IMR-90 (cell line): Measurements from ENCODE around the gene HS6ST3. TPM values are rescaled to one million over a fixed set of nuclear protein-coding genes. Genes with fewer than 3 reads are reported as not detected.

Source experiments
- ATAC-seq: fragments of 200-7000 bp; cut with Tn5 transposase; 2 replicates; pipeline ENCODE4 v1.9.1; 2020; ENCODE audit warnings: low read depth, mild to moderate bottlenecking, moderate library complexity
- BruUV-seq: library from RNA; stranded (reverse); fragments of 400-500 nt; replicated peaks from 2 replicates; lab custom pipeline; 2021; lab: Mats Ljungman, UMichigan
- CTCF ChIA-PET: fragments of 300-600 bp; formaldehyde crosslinking; extraction: SDS; loops from one replicate; lab custom pipeline; 2021; ENCODE audit warnings: antibody characterized with exemption; lab: Yijun Ruan, JAX
- POLR2A ChIA-PET: fragments of 300-600 bp; sonication (Branson Sonifier 250); formaldehyde crosslinking; loops from one replicate; lab custom pipeline; 2022; ENCODE audit warnings: antibody characterized with exemption; ENCODE audit not compliant: unreplicated experiment; lab: Charles Lee
- DNase-seq: peaks from one replicate; pipeline ENCODE4 v3.0.0; 2013
- H2AFZ ChIP-seq: replicated peaks from 2 replicates; pipeline ENCODE3; 2013; ENCODE audit warnings: low read length, mild to moderate bottlenecking; ENCODE audit not compliant: poor library complexity
- H2AK5ac ChIP-seq: 2 replicates; pipeline ENCODE4 v1.6.1; 2013; ENCODE audit warnings: low read depth, low read length, inconsistent platforms
- H2AK9ac ChIP-seq: replicated peaks from 2 replicates; pipeline ENCODE3; 2013; ENCODE audit warnings: mild to moderate bottlenecking, low read depth, low read length, moderate library complexity; ENCODE audit not compliant: poor library complexity
- H2BK120ac ChIP-seq: 2 replicates; pipeline ENCODE4 v1.6.1; 2013; ENCODE audit warnings: low read depth, low read length, inconsistent platforms
- H2BK15ac ChIP-seq: 3 replicates; pipeline ENCODE4 v1.6.1; 2013; ENCODE audit warnings: low read depth, low read length, inconsistent platforms
- H2BK20ac ChIP-seq: 2 replicates; pipeline ENCODE4 v1.6.1; 2013; ENCODE audit warnings: low read depth, mild to moderate bottlenecking, inconsistent platforms, low read length, moderate library complexity
- H2BK5ac ChIP-seq: 2 replicates; pipeline ENCODE4 v1.6.1; 2013; ENCODE audit warnings: mild to moderate bottlenecking, low read depth, low read length, inconsistent platforms; ENCODE audit not compliant: poor library complexity, severe bottlenecking
- H3K14ac ChIP-seq: replicated peaks from 2 replicates; pipeline ENCODE4 v1.6.1; 2013; ENCODE audit warnings: low read depth, low read length, inconsistent platforms
- H3K18ac ChIP-seq: 2 replicates; pipeline ENCODE4 v1.6.1; 2013; ENCODE audit warnings: low read depth, low read length, control low read depth
- H3K23ac ChIP-seq: 2 replicates; pipeline ENCODE4 v1.6.1; 2013; ENCODE audit warnings: low read depth, low read length, inconsistent platforms
- H3K27ac ChIP-seq: 2 replicates; pipeline ENCODE4 v1.5.1; 2013; ENCODE audit warnings: mild to moderate bottlenecking, control low read depth, low read length; ENCODE audit not compliant: insufficient read depth
- H3K27me3 ChIP-seq: 2 replicates; pipeline ENCODE4 v1.6.1; 2013; ENCODE audit warnings: low read length; ENCODE audit not compliant: control insufficient read depth, insufficient read depth
- H3K36me3 ChIP-seq: 2 replicates; pipeline ENCODE4 v1.6.1; 2013; ENCODE audit warnings: low read length, mixed read lengths; ENCODE audit not compliant: control insufficient read depth, insufficient read depth
- H3K4ac ChIP-seq: 2 replicates; pipeline ENCODE4 v1.6.1; 2013; ENCODE audit warnings: low read depth, low read length, inconsistent platforms
- H3K4me1 ChIP-seq: 2 replicates; pipeline ENCODE4 v1.6.1; 2013; ENCODE audit warnings: low read length, mixed read lengths; ENCODE audit not compliant: control insufficient read depth, insufficient read depth
- H3K4me2 ChIP-seq: 2 replicates; pipeline ENCODE4 v1.6.1; 2013; ENCODE audit warnings: low read depth, mild to moderate bottlenecking, control low read depth, low read length, moderate library complexity
- H3K4me3 ChIP-seq: 2 replicates; pipeline ENCODE4 v1.5.1; 2013; ENCODE audit warnings: low read depth, mild to moderate bottlenecking, control low read depth, low read length, moderate library complexity; ENCODE audit not compliant: insufficient read depth
- H3K56ac ChIP-seq: 2 replicates; pipeline ENCODE4 v1.6.1; 2013; ENCODE audit warnings: low read length, inconsistent platforms; ENCODE audit not compliant: insufficient read depth; ENCODE audit errors: extremely low read depth
- H3K79me1 ChIP-seq, 2 experiments: 2 replicates each; pipeline ENCODE4 v1.6.1; 2013; ENCODE audit warnings: low read length in 2 of 2, inconsistent platforms in 1 of 2, low read depth in 1 of 2
- H3K9ac ChIP-seq: 2 replicates; pipeline ENCODE4 v1.6.1; 2013; ENCODE audit warnings: low read depth, low read length, control low read depth
- H3K9me1 ChIP-seq: 2 replicates; pipeline ENCODE4 v1.6.1; 2013; ENCODE audit warnings: low read length, inconsistent platforms; ENCODE audit not compliant: insufficient read depth
- H3K9me3 ChIP-seq: 2 replicates; pipeline ENCODE4 v1.6.1; 2013; ENCODE audit warnings: low read length; ENCODE audit not compliant: control insufficient read depth, insufficient read depth
- H4K20me1 ChIP-seq: 2 replicates; pipeline ENCODE4 v1.6.1; 2013; ENCODE audit warnings: low read length, inconsistent platforms; ENCODE audit not compliant: insufficient read depth
- H4K5ac ChIP-seq: 2 replicates; pipeline ENCODE4 v1.6.1; 2013; ENCODE audit warnings: mild to moderate bottlenecking, low read depth, low read length, control low read depth
- H4K8ac ChIP-seq, 2 experiments: 2 replicates each; pipeline ENCODE4 v1.6.1; 2013; ENCODE audit warnings: low read depth in 2 of 2, low read length in 2 of 2, control low read depth in 1 of 2, inconsistent platforms in 1 of 2
- H4K91ac ChIP-seq: 2 replicates; pipeline ENCODE4 v1.6.1; 2013; ENCODE audit warnings: low read depth, low read length, inconsistent platforms; ENCODE audit not compliant: insufficient read depth
- BHLHE40 ChIP-seq: fragments of 150-350 bp; IDR thresholded peaks from 2 replicates; pipeline ENCODE4 v1.6.1; 2016; ENCODE audit warnings: mild to moderate bottlenecking, low read depth, low read length
- CEBPB ChIP-seq: IDR thresholded peaks from 2 replicates; pipeline ENCODE4 v1.6.1; 2012; ENCODE audit warnings: low read depth, low read length, improper control_type of control experiment
- CTCF ChIP-seq: conservative IDR thresholded peaks from 2 replicates; pipeline ENCODE4 v1.5.1; 2012; ENCODE audit warnings: mild to moderate bottlenecking, low read depth, low read length, improper control_type of control experiment
- MAFK ChIP-seq: IDR thresholded peaks from 2 replicates; pipeline ENCODE4 v1.6.1; 2012; ENCODE audit warnings: low read depth, low read length, improper control_type of control experiment
- MAZ ChIP-seq: IDR thresholded peaks from 2 replicates; pipeline ENCODE4 v1.6.1; 2012; ENCODE audit warnings: low read depth, mild to moderate bottlenecking, low read length, improper control_type of control experiment, moderate library complexity, borderline replicate concordance
- MXI1 ChIP-seq: IDR thresholded peaks from 2 replicates; pipeline ENCODE4 v1.6.1; 2012; ENCODE audit warnings: low read depth, mild to moderate bottlenecking, low read length, moderate library complexity, borderline replicate concordance
- POLR2A ChIP-seq: IDR thresholded peaks from 2 replicates; pipeline ENCODE4 v1.6.1; 2012; ENCODE audit warnings: mild to moderate bottlenecking, low read depth, low read length
- RAD21 ChIP-seq: IDR thresholded peaks from 2 replicates; pipeline ENCODE4 v1.6.1; 2012; ENCODE audit warnings: low read length, improper control_type of control experiment
- RCOR1 ChIP-seq: IDR thresholded peaks from 2 replicates; pipeline ENCODE4 v1.6.1; 2012; ENCODE audit warnings: mild to moderate bottlenecking, low read length, improper control_type of control experiment; ENCODE audit not compliant: insufficient replicate concordance
- SMC3 ChIP-seq: fragments of 150-350 bp; IDR thresholded peaks from 2 replicates; pipeline ENCODE4 v1.6.1; 2016; ENCODE audit warnings: low read depth, mild to moderate bottlenecking, antibody characterized with exemption, low read length, moderate library complexity
- WGBS, 2 experiments: methylation state at CpG; one replicate each; pipeline versions ENCODE4 v1.1.5 to v1.1.7; 2013; ENCODE audit warnings: missing lambda C conversion rate in 2 of 2; ENCODE audit not compliant: insufficient read length in 1 of 2; ENCODE audit errors: extremely low coverage in 2 of 2; 5-methylcytosine and 5-hydroxymethylcytosine counted together
- dilution Hi-C: fragments of 300-500 bp; cut with HindIII; formaldehyde crosslinking; loops from one replicate; pipeline ENCODE4 v1.14.3; 2018; ENCODE audit warnings: low sequenced_read_pairs; ENCODE audit not compliant: unreplicated experiment
- in situ Hi-C: fragments of 300-500 bp; cut with MboI; formaldehyde crosslinking; loops from 3 replicates; pipeline ENCODE4 v1.14.3; 2019; ENCODE audit warnings: low sequenced_read_pairs, inconsistent platforms, mixed read lengths
- intact Hi-C: fragments of 100-400 bp; cut with micrococcal nuclease; formaldehyde crosslinking; loops from 2 replicates; pipeline ENCODE4 v1.10.0; 2022
- polyA plus RNA-seq, 3 experiments: library from polyadenylated mRNA; depleted of rRNA; stranded (reverse); fragments of >200 nt; gene quantifications; 2 replicates each; pipeline ENCODE4 v1.2.3, GENCODE V29; 2012; ENCODE audit warnings: low replicate concordance in 1 of 3
- total RNA-seq: library from RNA; depleted of rRNA; stranded (reverse); fragments of >200 nt; gene quantifications from 2 replicates; pipeline ENCODE4 v1.2.3, GENCODE V29; 2012
- TF ChIP-seq, protein P1 (sequence below): fragments of 150-350 bp; IDR thresholded peaks from 2 replicates; pipeline ENCODE4 v1.6.1; 2017; ENCODE audit warnings: mild to moderate bottlenecking, antibody characterized with exemption, low read length, low read depth
- TF ChIP-seq, protein P2 (sequence below): fragments of 150-350 bp; IDR thresholded peaks from 2 replicates; pipeline ENCODE4 v1.6.1; 2016; ENCODE audit warnings: low read depth, mild to moderate bottlenecking, low read length, moderate library complexity, borderline replicate concordance

HS6ST3 gene
- total and polyA plus RNA-seq, 2 of the 4 experiments (the other 2 are of a cell fraction), result not detected

GRCh38 chr13:96810104-96810503 lies 720.2 kb downstream of the HS6ST3 start:
- CTCF ChIA-PET, result no interaction called here
- H2BK15ac ChIP-seq, result no peak overlapping the region
- H3K27me3 ChIP-seq, result no peaks in the 10 kb centered on the region
- H3K27ac ChIP-seq, result no peak overlapping the region
- intact Hi-C loops, result no loop called here
- no peak overlapping the region for H2BK5ac ChIP-seq
- TF ChIP-seq SMC3 (no peak), CTCF (no peak), RAD21 (no peak), CEBPB (no peak), POLR2A (no peak), MAZ (no peak), RCOR1 (no peak), BHLHE40 (no peak), MXI1 (no peak), MAFK (no peak)
- TF ChIP-seq, protein P1, sequence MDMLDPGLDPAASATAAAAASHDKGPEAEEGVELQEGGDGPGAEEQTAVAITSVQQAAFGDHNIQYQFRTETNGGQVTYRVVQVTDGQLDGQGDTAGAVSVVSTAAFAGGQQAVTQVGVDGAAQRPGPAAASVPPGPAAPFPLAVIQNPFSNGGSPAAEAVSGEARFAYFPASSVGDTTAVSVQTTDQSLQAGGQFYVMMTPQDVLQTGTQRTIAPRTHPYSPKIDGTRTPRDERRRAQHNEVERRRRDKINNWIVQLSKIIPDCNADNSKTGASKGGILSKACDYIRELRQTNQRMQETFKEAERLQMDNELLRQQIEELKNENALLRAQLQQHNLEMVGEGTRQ, result no peak
- TF ChIP-seq, protein P2, sequence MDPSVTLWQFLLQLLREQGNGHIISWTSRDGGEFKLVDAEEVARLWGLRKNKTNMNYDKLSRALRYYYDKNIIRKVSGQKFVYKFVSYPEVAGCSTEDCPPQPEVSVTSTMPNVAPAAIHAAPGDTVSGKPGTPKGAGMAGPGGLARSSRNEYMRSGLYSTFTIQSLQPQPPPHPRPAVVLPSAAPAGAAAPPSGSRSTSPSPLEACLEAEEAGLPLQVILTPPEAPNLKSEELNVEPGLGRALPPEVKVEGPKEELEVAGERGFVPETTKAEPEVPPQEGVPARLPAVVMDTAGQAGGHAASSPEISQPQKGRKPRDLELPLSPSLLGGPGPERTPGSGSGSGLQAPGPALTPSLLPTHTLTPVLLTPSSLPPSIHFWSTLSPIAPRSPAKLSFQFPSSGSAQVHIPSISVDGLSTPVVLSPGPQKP, result no peak
- H4K20me1 ChIP-seq, result no peaks in the 10 kb centered on the region
- no peak overlapping the region for H2BK120ac ChIP-seq
- H4K8ac ChIP-seq, result no peak overlapping the region
- in situ Hi-C loops, result loop anchor here (25.0 kb wide), 1 partner anchor 773 kb away; no protein-coding TSS in a partner anchor
- no peak overlapping the region for H2AK9ac ChIP-seq
- no peak overlapping the region for H4K91ac ChIP-seq
- no peak overlapping the region for H3K18ac ChIP-seq
- H3K36me3 ChIP-seq, result no peaks in the 10 kb centered on the region
- H3K56ac ChIP-seq, result no peak overlapping the region
- H2BK20ac ChIP-seq, result no peak overlapping the region
- ATAC-seq, result no peak
- dilution Hi-C loops, result no loop called here
- WGBS, 2 experiments, result no CpG with 5 or more reads among the region's 4 CpGs
- no peak overlapping the region for H2AK5ac ChIP-seq
- no peaks in the 10 kb centered on the region for H3K9me1 ChIP-seq
- no peak overlapping the region for H3K9ac ChIP-seq
- H3K14ac ChIP-seq, result no peak overlapping the region
- no peak overlapping the region for H4K5ac ChIP-seq
- H3K4me2 ChIP-seq, result no peak overlapping the region
- no peaks in the 10 kb centered on the region for H3K4me1 ChIP-seq
- H3K4ac ChIP-seq, result no peak overlapping the region
- DNase-seq, result no peak
- no TSS peak for BruUV-seq
- no peak overlapping the region for H3K23ac ChIP-seq
- no peak overlapping the region for H2AFZ ChIP-seq
- no peaks in the 10 kb centered on the region for H3K79me1 ChIP-seq
- POLR2A ChIA-PET, result no interaction called here
- no peaks in the 10 kb centered on the region for H3K9me3 ChIP-seq
- H3K4me3 ChIP-seq, result no peak overlapping the region
